GM19351 (cell line): Measurements from ENCODE around the gene BHLHE23.

Source experiments
- ATAC-seq: cut with Tn5 transposase; IDR thresholded peaks from one replicate; pipeline ENCODE4 v1.9.1; 2021; ENCODE audit warnings: mild to moderate bottlenecking, moderate library complexity; ENCODE audit not compliant: unreplicated experiment

BHLHE23 gene

GRCh38 chr20:62975812-62976508 lies 30.8 kb downstream of the BHLHE23 start:
- no peak for ATAC-seq

GRCh38 chr20:62975251-62975760 lies 31.5 kb downstream of the BHLHE23 start:
- ATAC-seq = no peak

GRCh38 chr20:62972845-62973745 lies 33.7 kb downstream of the BHLHE23 start:
- ATAC-seq = no peak

DNA sequence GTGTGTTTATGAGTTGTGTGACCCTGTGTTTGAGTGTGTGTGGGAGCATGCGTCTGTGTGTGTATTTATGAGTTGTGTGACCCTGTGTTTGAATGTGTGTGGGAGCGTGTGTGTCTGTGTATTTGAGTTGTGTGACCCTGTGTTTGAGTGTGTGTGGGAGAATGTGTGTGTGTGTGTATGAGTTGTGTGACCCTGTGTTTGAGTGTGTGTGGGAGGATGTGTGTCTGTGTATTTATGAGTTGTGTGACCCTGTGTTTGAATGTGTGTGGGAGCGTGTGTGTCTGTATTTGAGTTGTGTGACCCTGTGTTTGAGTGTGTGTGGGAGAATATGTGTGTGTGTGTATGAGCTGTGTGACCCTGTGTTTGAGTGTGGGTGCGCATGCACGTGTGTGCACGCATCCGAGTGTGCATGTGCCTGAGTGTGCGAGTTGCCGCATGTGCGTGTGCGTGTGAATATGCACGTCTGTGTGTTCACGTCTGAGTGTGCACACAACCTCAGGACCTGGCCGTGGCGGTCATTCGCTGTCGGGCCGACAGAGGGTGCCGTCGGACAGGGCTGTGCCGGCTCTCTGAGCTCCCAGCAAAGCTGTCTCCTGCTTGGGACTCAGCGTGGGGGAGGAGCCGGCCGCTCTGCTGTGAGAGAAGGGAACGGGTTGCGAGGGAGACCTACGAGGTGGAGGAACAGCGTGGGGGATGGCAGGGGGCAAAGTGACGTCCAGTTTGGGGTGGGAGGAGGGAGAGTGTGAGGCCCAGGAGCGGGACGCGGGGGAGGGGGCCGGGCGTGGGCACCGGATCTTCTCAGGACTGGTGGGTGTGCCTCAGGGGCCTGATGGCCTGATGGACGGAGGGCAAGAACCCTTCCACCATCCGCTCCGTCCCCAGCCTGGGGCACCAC lies 34.6 kb downstream of the BHLHE23 start:
- peak; percentile 79 for ATAC-seq

DNA sequence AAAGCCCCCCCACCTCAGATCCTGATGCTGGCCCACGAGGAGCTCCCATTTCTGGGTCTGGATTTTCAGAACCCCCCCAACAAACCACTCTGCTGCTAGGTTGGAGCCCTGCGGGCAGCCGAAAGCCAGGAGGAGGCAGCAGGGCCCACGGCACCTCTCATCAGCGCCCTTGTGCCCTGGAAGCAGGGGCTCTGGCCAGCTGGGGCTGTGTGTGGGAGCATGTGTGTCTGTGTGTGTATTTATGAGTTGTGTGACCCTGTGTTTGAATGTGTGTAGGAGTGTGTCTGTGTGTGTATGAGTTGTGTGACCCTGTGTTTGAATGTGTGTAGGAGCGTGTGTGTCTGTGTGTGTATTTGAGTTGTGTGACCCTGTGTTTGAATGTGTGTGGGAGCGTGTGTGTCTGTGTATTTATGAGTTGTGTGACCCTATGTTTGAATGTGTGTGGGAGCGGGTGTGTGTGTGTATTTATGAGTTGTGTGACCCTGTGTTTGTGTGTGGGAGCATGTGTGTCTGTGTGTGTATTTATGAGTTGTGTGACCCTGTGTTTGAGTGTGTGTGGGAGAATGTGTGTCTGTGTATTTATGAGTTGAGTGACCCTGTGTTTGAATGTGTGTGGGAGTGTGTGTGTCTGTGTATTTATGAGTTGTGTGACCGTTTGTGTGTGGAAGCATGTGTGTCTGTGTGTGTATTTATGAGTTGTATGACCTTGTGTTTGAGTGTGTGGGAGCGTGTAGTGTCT lies 35.4 kb downstream of the BHLHE23 start:
- no peak for ATAC-seq

- no peak for ATAC-seq
These were observed 36.2 kb downstream of the BHLHE23 start for GRCh38 chr20:62970307-62971210.

DNA sequence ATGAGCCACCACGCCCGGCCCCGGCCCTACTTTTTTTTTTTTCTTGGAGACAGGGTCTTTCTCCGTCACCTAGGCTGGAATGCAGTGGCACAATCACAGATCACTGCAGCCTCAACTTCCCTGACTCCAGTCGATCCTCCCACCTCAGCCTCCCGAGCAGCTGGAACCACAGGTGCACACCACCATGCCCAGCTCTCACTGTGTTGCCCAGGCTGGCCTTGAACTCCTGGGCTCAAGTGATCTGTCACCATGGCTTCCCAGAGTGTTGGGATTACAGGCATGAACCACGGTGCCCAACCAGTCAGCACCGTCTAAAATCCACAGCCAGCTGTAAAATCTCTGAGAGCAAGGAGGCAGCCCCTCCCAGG lies 36.8 kb downstream of the BHLHE23 start:
- no peak for ATAC-seq

DNA sequence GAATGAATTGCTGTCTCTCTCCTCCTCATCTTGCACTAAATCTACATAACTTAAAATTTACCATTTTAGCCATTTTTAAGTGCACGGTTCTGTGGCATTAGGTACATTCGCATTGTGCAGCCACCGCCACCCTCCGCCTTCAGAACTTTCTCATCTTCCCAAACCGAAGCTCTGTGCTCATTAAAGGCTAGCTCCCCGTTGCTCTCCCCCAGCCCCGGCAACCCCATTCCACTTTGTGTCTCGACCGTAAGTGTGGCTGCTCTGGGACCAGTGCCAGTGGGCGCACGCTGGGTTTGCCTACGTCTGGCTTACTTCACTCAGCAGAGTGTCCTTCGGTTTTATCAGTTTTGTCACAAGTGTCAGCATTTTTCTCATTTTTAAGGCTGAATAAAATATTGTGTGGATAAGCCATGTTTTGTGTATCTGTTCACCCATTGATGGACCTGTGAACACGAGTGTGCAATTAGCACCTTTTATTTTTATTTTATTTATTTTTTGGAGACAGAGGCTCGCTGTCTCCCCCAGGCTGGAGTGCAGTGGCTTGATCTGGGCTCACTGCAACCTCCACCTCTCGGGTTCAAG lies 37.5 kb downstream of the BHLHE23 start:
- ATAC-seq = no peak

GRCh38 chr20:62968378-62969178 lies 38.2 kb downstream of the BHLHE23 start:
- ATAC-seq = no peak

DNA sequence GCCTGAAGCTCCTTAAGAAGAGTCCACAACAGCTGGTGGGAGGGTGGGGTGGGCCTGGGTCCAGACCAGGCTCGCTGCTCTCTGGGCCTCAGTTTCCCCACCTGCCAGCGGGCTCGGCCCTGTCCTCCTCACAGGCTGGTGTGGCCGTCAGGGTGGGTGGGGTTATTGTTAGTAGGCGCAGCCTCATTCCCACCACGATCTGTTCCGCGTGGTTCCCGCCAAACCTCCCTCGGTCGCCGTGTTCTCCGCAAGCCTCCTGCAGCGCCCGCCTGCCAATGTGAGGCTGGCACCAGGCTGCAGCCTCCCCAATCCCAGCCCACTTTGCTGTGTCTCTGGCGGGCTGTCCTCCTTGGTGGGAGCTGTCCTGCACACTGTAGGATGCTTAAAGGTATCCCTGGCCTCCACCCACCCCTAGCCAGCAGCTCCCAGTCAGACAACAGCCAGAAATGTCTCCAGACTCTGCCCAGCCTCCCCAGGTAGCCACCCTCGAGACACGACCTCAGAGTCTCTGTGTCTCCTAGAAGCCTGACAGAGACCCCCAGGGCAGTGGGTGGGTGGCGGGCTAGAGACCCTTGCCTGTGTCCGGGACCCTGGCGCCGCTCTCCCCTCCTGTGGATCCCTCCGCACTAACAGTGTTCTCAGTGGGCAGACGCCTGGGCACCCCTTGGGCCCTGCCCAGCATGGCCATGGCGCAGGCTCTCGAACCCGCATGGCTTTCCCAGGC lies 39.0 kb downstream of the BHLHE23 start:
- no peak for ATAC-seq

DNA sequence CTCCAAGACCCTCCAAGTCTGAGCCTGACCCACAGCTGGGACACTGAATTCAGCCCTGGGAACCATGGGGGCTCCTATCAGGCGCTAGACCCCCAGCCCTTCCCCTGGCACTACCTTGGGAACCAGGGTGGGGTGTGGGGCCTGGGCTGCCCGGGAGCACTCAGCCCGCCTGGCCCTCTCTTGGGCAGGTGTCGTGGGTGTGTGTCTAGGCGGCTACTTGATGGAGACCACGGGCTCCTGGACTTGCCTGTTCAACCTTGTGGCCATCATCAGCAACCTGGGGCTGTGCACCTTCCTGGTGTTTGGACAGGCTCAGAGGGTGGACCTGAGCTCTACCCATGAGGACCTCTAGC lies 39.6 kb downstream of the BHLHE23 start:
- no peak for ATAC-seq

DNA sequence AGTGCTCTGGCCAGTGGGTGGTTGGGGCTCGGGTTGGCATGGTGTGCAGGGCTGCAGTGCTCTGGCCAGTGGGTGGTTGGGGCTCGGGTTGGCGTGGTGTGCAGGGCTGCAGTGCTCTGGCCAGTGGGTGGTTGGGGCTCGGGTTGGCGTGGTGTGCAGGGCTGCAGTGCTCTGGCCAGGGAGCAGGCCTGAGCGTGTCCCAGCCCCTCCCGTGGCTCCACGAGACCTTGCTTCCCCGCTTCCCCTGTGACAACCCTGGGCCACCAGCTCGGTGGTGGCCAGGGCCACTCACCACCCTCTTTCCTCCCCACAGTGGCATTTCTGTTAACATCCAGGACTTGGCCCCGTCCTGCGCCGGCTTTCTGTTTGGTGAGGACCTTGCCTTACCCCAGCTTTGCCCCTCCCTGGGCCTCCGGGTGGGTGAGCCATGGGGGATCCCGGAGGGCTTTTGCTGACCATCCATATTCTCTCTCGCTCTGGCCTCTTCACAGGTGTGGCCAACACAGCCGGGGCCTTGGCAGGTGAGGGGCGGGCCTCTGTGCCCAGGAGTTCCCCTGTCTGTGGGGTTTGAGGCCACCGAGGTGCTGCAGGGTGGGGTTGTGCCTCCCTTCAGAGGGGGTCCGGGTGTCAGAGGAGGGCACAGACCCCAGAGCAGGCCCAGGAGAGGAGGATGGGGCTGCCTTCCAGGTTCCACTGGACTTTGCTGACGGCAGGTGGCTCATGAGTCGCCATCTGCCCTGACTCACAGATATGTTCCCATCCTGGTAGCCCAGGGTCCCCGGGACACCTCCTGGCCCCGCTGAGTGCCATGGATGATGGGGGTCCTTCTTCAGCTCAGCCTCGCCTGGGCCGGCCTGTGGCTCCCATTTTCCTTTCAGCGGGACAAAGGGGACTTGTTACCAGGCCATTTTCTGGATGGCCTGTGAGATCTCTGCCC lies 40.3 kb downstream of the BHLHE23 start:
- no peak for ATAC-seq

- no peak for ATAC-seq
These were observed 41.4 kb downstream of the BHLHE23 start for GRCh38 chr20:62965363-62965771.

DNA sequence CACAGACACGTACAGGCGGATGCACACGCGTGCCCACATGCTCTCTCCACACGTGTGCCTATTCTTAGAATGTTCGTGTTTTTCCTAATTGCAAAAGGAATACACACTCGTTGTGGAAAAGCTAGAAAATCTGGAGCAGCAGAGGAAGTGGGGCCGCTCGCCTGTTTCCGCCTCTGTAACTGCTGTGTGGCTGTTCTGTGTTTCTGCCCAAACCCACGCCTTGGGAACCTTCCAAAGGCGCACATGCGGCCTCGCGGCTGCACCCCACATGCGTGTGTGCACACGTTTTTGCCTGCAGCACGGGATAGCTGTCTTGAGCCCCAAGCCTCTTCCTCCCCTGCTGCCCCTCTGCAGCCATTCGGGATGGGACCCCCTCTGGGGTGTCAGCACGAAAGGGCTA lies 42.1 kb downstream of the BHLHE23 start:
- no peak for ATAC-seq

DNA sequence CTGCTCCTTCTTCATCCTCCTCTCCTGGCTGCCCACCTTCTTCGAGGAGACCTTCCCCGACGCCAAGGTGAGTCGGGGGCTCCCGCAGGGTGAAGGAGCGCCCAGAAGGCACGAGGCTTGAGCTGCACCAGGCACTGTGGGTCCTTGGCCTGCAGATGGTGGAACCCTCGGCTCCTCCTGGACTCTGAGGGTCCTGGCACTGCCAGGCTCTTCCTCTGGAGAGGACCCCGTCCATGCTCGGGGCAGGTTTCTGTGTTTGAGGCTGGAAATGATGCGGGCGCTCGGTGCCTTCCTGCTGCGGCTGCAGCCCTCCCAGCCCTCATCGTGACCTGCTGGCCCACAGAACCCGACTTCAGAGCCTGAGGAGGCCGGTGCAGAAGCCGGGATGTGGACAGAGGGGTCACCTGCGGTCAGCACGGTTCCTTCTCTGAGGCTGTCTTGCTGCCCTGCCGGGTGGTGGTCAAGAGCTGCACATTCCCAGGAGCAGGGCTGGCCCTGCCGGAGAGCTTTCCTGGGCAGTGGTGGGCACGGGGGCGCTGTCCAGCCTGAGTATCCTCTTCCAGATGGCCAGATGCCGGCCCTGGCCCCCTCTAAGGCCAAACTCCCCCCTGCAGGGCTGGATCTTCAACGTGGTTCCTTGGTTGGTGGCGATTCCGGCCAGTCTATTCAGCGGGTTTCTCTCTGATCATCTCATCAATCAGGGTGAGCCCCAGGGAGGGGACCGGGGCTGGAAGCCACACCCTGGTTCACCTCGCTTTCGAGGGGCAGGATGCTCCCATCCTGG lies 43.0 kb downstream of the BHLHE23 start:
- no peak for ATAC-seq
